Pancreas (tissue), 10 donors: ENCODE results near the gene SLC6A11. TPM values are rescaled to one million over a fixed set of nuclear protein-coding genes. Genes with fewer than 3 reads are reported as not detected.

Source experiments
- ATAC-seq, 4 donors: fragments of 200-7000 bp; cut with Tn5 transposase; one replicate each; pipeline versions ENCODE4 v1.8.0 to v1.9.1; 2020; ENCODE audit warnings: mild to moderate bottlenecking in 4 of 4, moderate library complexity in 4 of 4
- DNase-seq, 6 donors: peaks; one replicate each; pipeline ENCODE4 v3.0.0-alpha.2; 2020
- FAIRE-seq: peaks from 2 replicates; lab custom pipeline; 2012; peaks lifted over from hg19 to GRCh38; lab: Jason Lieb, UNC
- H3K27ac ChIP-seq, 4 donors: fragments of 200-600 bp; sonication (generic); 1 replicate in 3 of 4; 2 replicates in 1 of 4; pipeline versions ENCODE4 v1.5.0 to v1.8.0; 2020
- H3K27me3 ChIP-seq, 4 donors: fragments of 200-600 bp; one replicate each; pipeline ENCODE4 v1.8.0; 2021
- H3K36me3 ChIP-seq, 3 donors: fragments of 200-600 bp; sonication (generic) in 1 of 3; one replicate each; pipeline versions ENCODE4 v1.5.0 to v1.8.0; 2020 to 2021
- H3K4me1 ChIP-seq, 3 donors: fragments of 200-600 bp; one replicate each; pipeline ENCODE4 v1.8.0; 2021
- H3K4me3 ChIP-seq, 4 donors: fragments of 200-600 bp; sonication (generic) in 2 of 4; one replicate each; pipeline versions ENCODE4 v1.5.0 to v1.8.0; 2020 to 2021
- H3K9me3 ChIP-seq, 4 donors: fragments of 200-600 bp; one replicate each; pipeline ENCODE4 v1.8.0; 2021
- WGBS, 2 donors: extraction: QIAGEN DNeasy Blood & Tissue Kit; methylation state at CpG; one replicate each; pipeline ENCODE4 v1.1.7; 2013; 5-methylcytosine and 5-hydroxymethylcytosine counted together
- intact Hi-C, 3 donors: fragments of 100-400 bp; cut with DNase I; formaldehyde crosslinking; loops; one replicate each; pipeline versions ENCODE4 v1.11.1 to v1.14.2; 2022
- polyA plus RNA-seq, 2 donors: library from polyadenylated mRNA; stranded (reverse); fragments of 200-250 nt; gene quantifications; one replicate each; pipeline ENCODE4 v1.2.3, GENCODE V29; 2013
- total RNA-seq, 6 donors: library from RNA; stranded (reverse); fragmentation: NEBNext Ultra II Directional in 4 of 6; extraction: Animal tissue kit (Norgen Biotek cat#: 25700) in 4 of 6; gene quantifications; one replicate each; pipeline versions ENCODE4 v1.2.1 to v1.2.4, GENCODE V29; 2021 to 2023
- TF ChIP-seq, protein P1 (sequence below), 4 donors: fragments of 200-600 bp; sonication (generic) in 3 of 4; IDR thresholded peaks; one replicate each; pipeline versions ENCODE4 v1.5.0 to v1.8.0; 2021; ENCODE audit warnings: antibody characterized with exemption in 4 of 4
- donor health status: healthy with polysubstance abuse.
- donor health status: DM: no; HTN: no; CAD: no; lungs with moderate emphysema.
- donor health status: DM: no; HTN: no; CAD: no.
- donor health status: control.
- donor health status: control.
- donor health status: Bipolar disorder and iron deficiency.
- donor health status: DM: yes; HTN: yes; CAD: no.
- donor health status: DM: no; HTN: no; CAD: no.
- donor health status: DM: no; HTN: no; CAD: no.
- donor health status: DM: yes; HTN: yes; CAD: no.

The SLC6A11 gene
- total and polyA plus RNA-seq, 8 donors, result 0.04 to 0.17 (median 0.06) TPM

GRCh38 chr3:10988001-10988665 is 172.1 kb downstream of the SLC6A11 start:
- H3K27ac ChIP-seq, result no peak overlapping the region
- no peaks in the 10 kb centered on the region for H3K4me1 ChIP-seq
- H3K36me3 ChIP-seq, result no peaks in the 10 kb centered on the region
- ATAC-seq (no peak), FAIRE-seq (no peak), DNase-seq (no peak)
- H3K4me3 ChIP-seq, result no peak overlapping the region
- TF ChIP-seq, protein P1, sequence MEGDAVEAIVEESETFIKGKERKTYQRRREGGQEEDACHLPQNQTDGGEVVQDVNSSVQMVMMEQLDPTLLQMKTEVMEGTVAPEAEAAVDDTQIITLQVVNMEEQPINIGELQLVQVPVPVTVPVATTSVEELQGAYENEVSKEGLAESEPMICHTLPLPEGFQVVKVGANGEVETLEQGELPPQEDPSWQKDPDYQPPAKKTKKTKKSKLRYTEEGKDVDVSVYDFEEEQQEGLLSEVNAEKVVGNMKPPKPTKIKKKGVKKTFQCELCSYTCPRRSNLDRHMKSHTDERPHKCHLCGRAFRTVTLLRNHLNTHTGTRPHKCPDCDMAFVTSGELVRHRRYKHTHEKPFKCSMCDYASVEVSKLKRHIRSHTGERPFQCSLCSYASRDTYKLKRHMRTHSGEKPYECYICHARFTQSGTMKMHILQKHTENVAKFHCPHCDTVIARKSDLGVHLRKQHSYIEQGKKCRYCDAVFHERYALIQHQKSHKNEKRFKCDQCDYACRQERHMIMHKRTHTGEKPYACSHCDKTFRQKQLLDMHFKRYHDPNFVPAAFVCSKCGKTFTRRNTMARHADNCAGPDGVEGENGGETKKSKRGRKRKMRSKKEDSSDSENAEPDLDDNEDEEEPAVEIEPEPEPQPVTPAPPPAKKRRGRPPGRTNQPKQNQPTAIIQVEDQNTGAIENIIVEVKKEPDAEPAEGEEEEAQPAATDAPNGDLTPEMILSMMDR (IDR thresholded peaks at IDR 0.05), result no peak
- H3K9me3 ChIP-seq, result no peaks in the 10 kb centered on the region
- WGBS, 2 donors, result 49 to 60% methylated on average over 9 of the region's 9 CpGs
- peaks cover 0 to 2% (median 0%) of the 10 kb centered on the region in 4 donors for H3K27me3 ChIP-seq
- intact Hi-C loops, result no loop called here

DNA sequence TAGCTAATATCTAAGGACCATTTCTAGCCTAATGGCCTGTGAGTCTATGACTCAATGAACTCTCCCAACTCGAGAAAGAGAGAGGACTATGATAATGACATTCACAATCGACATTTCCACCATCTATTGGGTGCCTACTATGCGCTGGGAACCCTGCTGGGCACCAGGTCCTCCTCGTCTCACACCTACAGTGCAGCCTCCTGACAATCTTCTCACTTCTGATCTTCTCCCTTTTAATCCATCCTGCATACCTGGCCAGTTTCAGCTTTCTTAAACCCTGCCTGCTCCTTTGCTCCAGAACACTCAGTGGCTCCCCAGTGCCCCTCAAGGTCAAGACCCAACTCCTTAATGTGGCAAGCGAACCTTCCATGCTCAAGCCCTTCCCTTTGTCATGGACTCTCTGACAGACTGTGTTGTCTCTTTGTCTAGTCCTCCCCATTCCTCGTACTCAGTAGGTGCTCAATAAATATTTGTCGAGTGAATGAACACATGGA is 173.0 kb downstream of the SLC6A11 start:
- Histone ChIP-seq H3K27me3 (peaks cover 0 to 8% (median 0%) of the 10 kb centered on the region in 4 donors), H3K9me3 (no peaks in the 10 kb centered on the region), H3K27ac (no peak overlapping the region), H3K4me3 (no peak overlapping the region), H3K36me3 (no peaks in the 10 kb centered on the region), H3K4me1 (no peaks in the 10 kb centered on the region)
- intact Hi-C loops, result no loop called here
- FAIRE-seq, result no peak
- ATAC-seq, result no peak
- 57 to 65% methylated on average over 7 of the region's 7 CpGs for WGBS, 2 donors
- TF ChIP-seq, protein P1 (IDR thresholded peaks at IDR 0.05), result no peak
- no peak for DNase-seq

Other genes with a start within 250 kb of the SLC6A11 start
- gene SLC6A1, start 176.5 kb downstream of the SLC6A11 start, total RNA-seq, result under 1 TPM in 5 of 6 donors, not detected in 1; 0.19 to 0.56 (median 0.34) TPM
- gene SLC6A1, start 176.5 kb downstream of the SLC6A11 start, polyA plus RNA-seq, result 1 to 10 TPM in 1 of 2 donors, under 1 TPM in 1; 0.68 to 1.7 TPM